ENCODE results near the gene CASKIN2.
"Not testable (repeated sequence)": the region's sequence is repeated elsewhere in the genome, so short reads cannot be mapped to it uniquely, and the experiment has no call there.

Gene CASKIN2

DNA sequence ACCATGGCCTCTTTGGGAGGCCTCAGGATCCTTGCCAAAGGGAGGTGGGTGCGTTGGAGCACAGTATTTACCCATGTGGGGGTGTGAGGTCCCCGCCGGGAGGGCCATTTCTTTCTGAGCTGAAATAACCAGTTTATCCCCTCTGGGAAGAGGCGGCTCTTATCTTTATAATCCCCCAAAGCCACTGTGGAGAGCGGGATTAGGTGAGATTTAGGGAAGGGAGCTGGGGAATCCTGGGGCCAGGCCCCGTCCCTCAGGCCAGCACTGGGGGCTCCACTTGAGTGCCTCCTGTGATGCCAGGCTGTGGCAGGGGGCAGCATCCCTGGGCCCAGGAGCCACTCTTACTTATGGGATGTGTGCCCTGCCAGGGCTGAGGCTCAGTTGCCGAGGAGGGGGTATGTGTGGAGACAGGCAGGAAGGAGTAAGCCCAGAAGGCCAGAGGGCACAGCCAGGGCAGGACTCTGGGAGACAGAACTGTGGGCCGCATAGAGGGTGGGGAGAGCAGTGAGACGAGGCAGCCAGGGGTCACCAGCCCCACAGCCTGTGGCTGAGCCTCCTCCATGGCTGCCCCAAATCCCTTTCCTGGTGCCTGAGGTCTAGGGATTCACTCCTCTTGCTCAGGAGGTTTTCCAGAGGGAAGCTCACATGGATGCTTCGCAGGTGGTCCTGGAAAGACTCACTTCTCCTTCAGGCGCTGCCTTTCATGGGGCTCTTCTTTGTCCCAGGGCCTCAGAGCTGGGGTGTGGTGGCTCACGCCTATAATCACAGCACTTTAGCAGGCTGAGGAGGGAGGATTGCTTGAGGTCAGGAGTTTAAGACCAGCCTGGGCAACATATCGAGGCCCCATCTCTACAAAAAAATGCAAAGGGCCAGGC lies 33.9 kb downstream of the CASKIN2 start:
- TF ChIP-seq CTCF (IDR thresholded peaks at IDR 0.05; ENCODE audit: insufficient read depth, low read length, missing control alignments), result no peak
- H3K4me3 ChIP-seq (ENCODE audit: low read depth, low read length), result no peak overlapping the region
- DNase-seq (ENCODE audit: low read depth, low spot score), result no peak
- CTCF ChIA-PET, result interaction anchor here (0.9 to 1.3 kb wide), 3 partner anchors 22 to 152 kb away, joined by 3 to 4 read pairs (median 3); partner anchors contain the start of gene SMIM5
- POLR2A ChIA-PET, result interaction anchor here (0.7 to 0.9 kb wide), 2 partner anchors 13 to 25 kb away, joined by 3 to 5 read pairs; partner anchors contain the start of gene TMEM94

GRCh38 chr17:75480281-75480680 lies 35.1 kb downstream of the CASKIN2 start:
- ChIA-PET CTCF (interaction anchor here (1.0 kb wide), 1 partner anchor 36 kb away, joined by 3 read pairs; the partner anchor contains the start of gene TSEN54), POLR2A (no interaction called here)
- no peak overlapping the region for H3K4me3 ChIP-seq (ENCODE audit: low read depth, low read length)
- no peak for DNase-seq (ENCODE audit: low read depth, low spot score)
- TF ChIP-seq CTCF (IDR thresholded peaks at IDR 0.05; ENCODE audit: insufficient read depth, low read length, missing control alignments), result no peak

- ChIA-PET CTCF (interaction anchor here (0.7 to 3.4 kb wide), 2 partner anchors 8 to 38 kb away, joined by 3 to 9 read pairs; partner anchors contain the start of gene TSEN54), POLR2A (no interaction called here)
- DNase-seq (ENCODE audit: low read depth, low spot score), result no peak
- TF ChIP-seq CTCF (IDR thresholded peaks at IDR 0.05; ENCODE audit: insufficient read depth, low read length, missing control alignments), result no peak
- no peak overlapping the region for H3K4me3 ChIP-seq (ENCODE audit: low read depth, low read length)
These were observed 36.8 kb downstream of the CASKIN2 start for GRCh38 chr17:75478508-75478907.

DNA sequence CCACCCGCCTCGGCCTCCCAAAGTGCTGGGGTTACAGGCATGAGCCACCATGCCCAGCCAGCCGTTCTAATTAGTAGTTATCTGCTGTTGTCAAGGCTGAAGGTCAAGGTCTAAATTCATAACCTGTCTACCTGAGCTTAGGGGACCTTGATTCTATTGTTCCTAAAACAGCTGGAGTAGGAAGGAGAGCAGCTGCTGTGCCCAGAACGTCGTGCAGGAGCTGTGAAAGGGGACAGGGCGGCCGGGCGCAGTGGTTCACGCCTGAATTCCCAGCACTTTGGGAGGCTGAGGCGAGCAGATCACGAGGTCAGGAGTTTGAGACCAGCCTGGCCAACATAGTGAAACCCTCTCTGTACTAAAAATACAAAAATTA lies 37.9 kb downstream of the CASKIN2 start:
- ChIA-PET POLR2A (interaction anchor here (1.0 kb wide), 1 partner anchor 20 kb away, joined by 3 read pairs; no protein-coding TSS in a partner anchor), CTCF (interaction anchor here (1.2 to 3.4 kb wide), 3 partner anchors 9 to 55 kb away, joined by 3 to 9 read pairs (median 3); no protein-coding TSS in a partner anchor)
- H3K4me3 ChIP-seq (ENCODE audit: low read depth, low read length); DNase-seq (ENCODE audit: low read depth, low spot score): not testable (repeated sequence)

DNA sequence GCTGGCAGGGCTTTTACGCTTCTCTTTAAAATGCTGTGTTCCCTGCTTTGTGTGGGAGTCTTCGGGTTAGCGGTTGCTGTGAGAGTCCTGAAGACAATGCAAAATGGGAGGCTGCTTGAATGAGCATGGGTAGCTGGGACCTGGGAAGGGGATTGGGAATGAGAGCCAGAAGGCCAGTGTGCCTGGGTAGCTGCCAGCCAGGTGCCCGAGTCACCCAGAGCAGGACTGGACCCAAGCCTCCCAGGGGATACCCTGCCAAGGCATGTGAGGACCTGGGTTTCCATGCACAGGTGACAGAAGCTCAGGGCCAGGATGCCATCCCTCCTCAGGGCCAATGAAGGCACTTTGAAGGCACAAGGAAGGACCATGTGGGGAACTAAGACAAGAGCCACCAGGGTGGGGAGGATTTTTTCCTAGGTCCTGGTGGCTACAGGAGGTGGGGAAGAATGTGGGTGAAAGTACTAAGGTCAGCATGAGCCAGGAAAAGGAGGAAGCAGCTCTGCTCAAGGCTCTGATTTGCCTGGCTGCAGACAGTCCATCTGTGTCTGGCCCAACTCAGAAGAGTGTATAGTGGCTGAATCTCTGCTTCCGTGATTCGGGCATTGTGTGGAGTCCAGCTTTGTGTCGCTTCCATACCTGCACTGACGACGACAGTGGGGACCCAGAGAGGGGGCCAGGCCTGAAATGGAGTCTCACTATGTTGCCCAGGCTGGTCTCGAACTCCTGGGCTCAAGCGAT lies 38.4 kb downstream of the CASKIN2 start:
- no peak for TF ChIP-seq CTCF (IDR thresholded peaks at IDR 0.05; ENCODE audit: insufficient read depth, low read length, missing control alignments)
- H3K4me3 ChIP-seq (ENCODE audit: low read depth, low read length), result no peak overlapping the region
- DNase-seq (ENCODE audit: low read depth, low spot score), result no peak
- ChIA-PET POLR2A (interaction anchor here (1.0 kb wide), 1 partner anchor 19 kb away, joined by 3 read pairs; no protein-coding TSS in a partner anchor), CTCF (interaction anchor here (0.6 to 3.4 kb wide), 8 partner anchors 10 to 206 kb away, joined by 3 to 9 read pairs (median 3); partner anchors contain the start of gene MIF4GD)

DNA sequence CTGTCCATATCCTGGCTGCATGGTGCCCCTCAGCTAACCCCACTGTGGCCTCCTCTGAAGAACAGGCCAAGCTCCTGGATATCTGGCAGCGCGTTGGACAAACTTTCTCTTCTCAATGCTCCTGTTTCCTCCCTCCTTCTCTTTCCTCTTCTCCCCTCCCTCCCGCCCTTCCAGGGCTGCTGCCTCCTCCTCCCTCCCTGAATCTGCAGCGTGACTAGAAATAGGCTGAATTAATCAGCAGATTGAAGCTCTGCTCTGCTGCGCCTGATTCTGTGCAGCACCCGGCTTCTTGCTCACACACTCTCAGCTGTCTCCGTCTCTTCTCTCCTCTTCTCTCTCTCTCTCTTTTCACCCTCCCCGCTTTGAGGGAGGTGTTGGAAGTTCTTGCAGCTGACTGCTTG lies 39.1 kb downstream of the CASKIN2 start:
- CTCF ChIA-PET, result interaction anchor here (0.6 to 3.4 kb wide), 8 partner anchors 10 to 205 kb away, joined by 3 to 9 read pairs (median 3); partner anchors contain the start of genes MIF4GD and TSEN54
- H3K4me3 ChIP-seq (ENCODE audit: low read depth, low read length), result no peak overlapping the region
- DNase-seq (ENCODE audit: low read depth, low spot score), result no peak
- POLR2A ChIA-PET, result interaction anchor here (1.0 kb wide), 1 partner anchor 19 kb away, joined by 3 read pairs; no protein-coding TSS in a partner anchor
- no peak for TF ChIP-seq CTCF (IDR thresholded peaks at IDR 0.05; ENCODE audit: insufficient read depth, low read length, missing control alignments)
